ENCODE results near the gene ABCF1.

ABCF1 gene

GRCh38 chr6:30601815-30602641 lies 30.8 kb downstream of the ABCF1 start:
- no peak overlapping the region for H3K4me3 ChIP-seq (ENCODE audit: low read length)
- DNase-seq (ENCODE audit: low read depth, low spot score), result no peak
- H3K36me3 ChIP-seq (ENCODE audit: control insufficient read depth, insufficient read depth, low read length), result peaks cover 60% of the 10 kb centered on the region
- H3K27me3 ChIP-seq (ENCODE audit: control insufficient read depth, insufficient read depth, low read length), result no peaks in the 10 kb centered on the region
- no CpG with 5 or more reads among the region's 39 CpGs for WGBS (ENCODE audit: insufficient coverage, insufficient read length)
- H3K9me3 ChIP-seq (ENCODE audit: control insufficient read depth, insufficient read depth, low read length), result no peaks in the 10 kb centered on the region
- H3K4me1 ChIP-seq (ENCODE audit: control insufficient read depth, insufficient read depth, low read length), result no peaks in the 10 kb centered on the region
- no peak overlapping the region for H3K27ac ChIP-seq (ENCODE audit: low read length)

- DNase-seq (ENCODE audit: low read depth, low spot score), result no peak
- Histone ChIP-seq H3K36me3 (ENCODE audit: control insufficient read depth, insufficient read depth, low read length) (peaks cover 64% of the 10 kb centered on the region), H3K4me1 (ENCODE audit: control insufficient read depth, insufficient read depth, low read length) (no peaks in the 10 kb centered on the region), H3K27ac (ENCODE audit: low read length) (no peak overlapping the region), H3K4me3 (ENCODE audit: low read length) (no peak overlapping the region), H3K9me3 (ENCODE audit: control insufficient read depth, insufficient read depth, low read length) (no peaks in the 10 kb centered on the region), H3K27me3 (ENCODE audit: control insufficient read depth, insufficient read depth, low read length) (no peaks in the 10 kb centered on the region)
- WGBS (ENCODE audit: insufficient coverage, insufficient read length), result 100% methylated on average over 2 of the region's 13 CpGs
Measured at GRCh38 chr6:30603961-30604360, 32.7 kb downstream of the ABCF1 start.

- Histone ChIP-seq H3K27me3 (ENCODE audit: control insufficient read depth, insufficient read depth, low read length) (no peaks in the 10 kb centered on the region), H3K4me3 (ENCODE audit: low read length) (no peak overlapping the region), H3K4me1 (ENCODE audit: control insufficient read depth, insufficient read depth, low read length) (no peaks in the 10 kb centered on the region; the same call in 1 of the 2 replicates), H3K27ac (ENCODE audit: low read length) (no peak overlapping the region), H3K36me3 (ENCODE audit: control insufficient read depth, insufficient read depth, low read length) (peaks cover 27% of the 10 kb centered on the region), H3K9me3 (ENCODE audit: control insufficient read depth, insufficient read depth, low read length) (no peaks in the 10 kb centered on the region)
- no peak for DNase-seq (ENCODE audit: low read depth, low spot score)
- no CpG with 5 or more reads among the region's 4 CpGs for WGBS (ENCODE audit: insufficient coverage, insufficient read length)
Measured at GRCh38 chr6:30610065-30610464, 38.8 kb downstream of the ABCF1 start.

- no peak overlapping the region for H3K27ac ChIP-seq (ENCODE audit: low read length)
- H3K4me3 ChIP-seq (ENCODE audit: low read length), result no peak overlapping the region
- DNase-seq (ENCODE audit: low read depth, low spot score), result no peak
- H3K27me3 ChIP-seq (ENCODE audit: control insufficient read depth, insufficient read depth, low read length), result no peaks in the 10 kb centered on the region
- no peaks in the 10 kb centered on the region; the same call in 1 of the 2 replicates for H3K4me1 ChIP-seq (ENCODE audit: control insufficient read depth, insufficient read depth, low read length)
- H3K36me3 ChIP-seq (ENCODE audit: control insufficient read depth, insufficient read depth, low read length), result peaks cover 23% of the 10 kb centered on the region
- no CpG with 5 or more reads among the region's 9 CpGs for WGBS (ENCODE audit: insufficient coverage, insufficient read length)
- no peaks in the 10 kb centered on the region for H3K9me3 ChIP-seq (ENCODE audit: control insufficient read depth, insufficient read depth, low read length)
Measured at GRCh38 chr6:30611150-30611855, 40.1 kb downstream of the ABCF1 start.

GRCh38 chr6:30611856-30612194 lies 40.6 kb downstream of the ABCF1 start:
- Histone ChIP-seq H3K27me3 (ENCODE audit: control insufficient read depth, insufficient read depth, low read length) (no peaks in the 10 kb centered on the region), H3K36me3 (ENCODE audit: control insufficient read depth, insufficient read depth, low read length) (peaks cover 22% of the 10 kb centered on the region; the same call in 1 of the 2 replicates), H3K4me1 (ENCODE audit: control insufficient read depth, insufficient read depth, low read length) (no peaks in the 10 kb centered on the region; the same call in 1 of the 2 replicates), H3K9me3 (ENCODE audit: control insufficient read depth, insufficient read depth, low read length) (no peaks in the 10 kb centered on the region), H3K4me3 (ENCODE audit: low read length) (no peak overlapping the region), H3K27ac (ENCODE audit: low read length) (no peak overlapping the region)
- WGBS (ENCODE audit: insufficient coverage, insufficient read length), result no CpG with 5 or more reads among the region's 2 CpGs
- no peak for DNase-seq (ENCODE audit: low read depth, low spot score)

GRCh38 chr6:30612213-30612612 lies 41.0 kb downstream of the ABCF1 start:
- DNase-seq (ENCODE audit: low read depth, low spot score), result no peak
- no CpG with 5 or more reads among the region's 1 CpG for WGBS (ENCODE audit: insufficient coverage, insufficient read length)
- Histone ChIP-seq H3K27ac (ENCODE audit: low read length) (no peak overlapping the region), H3K27me3 (ENCODE audit: control insufficient read depth, insufficient read depth, low read length) (no peaks in the 10 kb centered on the region), H3K4me1 (ENCODE audit: control insufficient read depth, insufficient read depth, low read length) (no peaks in the 10 kb centered on the region; the same call in 1 of the 2 replicates), H3K9me3 (ENCODE audit: control insufficient read depth, insufficient read depth, low read length) (no peaks in the 10 kb centered on the region), H3K36me3 (ENCODE audit: control insufficient read depth, insufficient read depth, low read length) (peaks cover 22% of the 10 kb centered on the region; the same call in 1 of the 2 replicates), H3K4me3 (ENCODE audit: low read length) (no peak overlapping the region)

GRCh38 chr6:30612687-30613248 lies 41.5 kb downstream of the ABCF1 start:
- H3K9me3 ChIP-seq (ENCODE audit: control insufficient read depth, insufficient read depth, low read length), result no peaks in the 10 kb centered on the region
- no peaks in the 10 kb centered on the region for H3K27me3 ChIP-seq (ENCODE audit: control insufficient read depth, insufficient read depth, low read length)
- H3K27ac ChIP-seq (ENCODE audit: low read length), result no peak overlapping the region
- H3K4me1 ChIP-seq (ENCODE audit: control insufficient read depth, insufficient read depth, low read length), result no peaks in the 10 kb centered on the region; the same call in 1 of the 2 replicates
- no peak overlapping the region for H3K4me3 ChIP-seq (ENCODE audit: low read length)
- no CpG with 5 or more reads among the region's 6 CpGs for WGBS (ENCODE audit: insufficient coverage, insufficient read length)
- peaks cover 22% of the 10 kb centered on the region; the same call in 1 of the 2 replicates for H3K36me3 ChIP-seq (ENCODE audit: control insufficient read depth, insufficient read depth, low read length)
- DNase-seq (ENCODE audit: low read depth, low spot score), result no peak

- Histone ChIP-seq H3K9me3 (ENCODE audit: control insufficient read depth, insufficient read depth, low read length) (no peaks in the 10 kb centered on the region), H3K27ac (ENCODE audit: low read length) (no peak overlapping the region), H3K27me3 (ENCODE audit: control insufficient read depth, insufficient read depth, low read length) (no peaks in the 10 kb centered on the region), H3K4me3 (ENCODE audit: low read length) (no peak overlapping the region), H3K4me1 (ENCODE audit: control insufficient read depth, insufficient read depth, low read length) (no peaks in the 10 kb centered on the region; the same call in 1 of the 2 replicates), H3K36me3 (ENCODE audit: control insufficient read depth, insufficient read depth, low read length) (peaks cover 22% of the 10 kb centered on the region; the same call in 1 of the 2 replicates)
- DNase-seq (ENCODE audit: low read depth, low spot score), result no peak
Measured at GRCh38 chr6:30613251-30614043, 42.2 kb downstream of the ABCF1 start.

GRCh38 chr6:30614044-30614842 lies 43.0 kb downstream of the ABCF1 start:
- H3K9me3 ChIP-seq (ENCODE audit: control insufficient read depth, insufficient read depth, low read length), result no peaks in the 10 kb centered on the region
- DNase-seq (ENCODE audit: low read depth, low spot score), result no peak
- WGBS (ENCODE audit: insufficient coverage, insufficient read length), result no CpG with 5 or more reads among the region's 8 CpGs
- no peak overlapping the region; the same call in 1 of the 2 replicates for H3K4me3 ChIP-seq (ENCODE audit: low read length)
- no peaks in the 10 kb centered on the region for H3K27me3 ChIP-seq (ENCODE audit: control insufficient read depth, insufficient read depth, low read length)
- H3K4me1 ChIP-seq (ENCODE audit: control insufficient read depth, insufficient read depth, low read length), result no peaks in the 10 kb centered on the region; the same call in 1 of the 2 replicates
- peaks cover 14% of the 10 kb centered on the region; the same call in 1 of the 2 replicates for H3K36me3 ChIP-seq (ENCODE audit: control insufficient read depth, insufficient read depth, low read length)
- no peak overlapping the region for H3K27ac ChIP-seq (ENCODE audit: low read length)
